ENCODE data around the gene CENPM.
A peak's percentile ranks its signal among the peaks of the same experiment; 100 is the strongest.

Gene CENPM

DNA sequence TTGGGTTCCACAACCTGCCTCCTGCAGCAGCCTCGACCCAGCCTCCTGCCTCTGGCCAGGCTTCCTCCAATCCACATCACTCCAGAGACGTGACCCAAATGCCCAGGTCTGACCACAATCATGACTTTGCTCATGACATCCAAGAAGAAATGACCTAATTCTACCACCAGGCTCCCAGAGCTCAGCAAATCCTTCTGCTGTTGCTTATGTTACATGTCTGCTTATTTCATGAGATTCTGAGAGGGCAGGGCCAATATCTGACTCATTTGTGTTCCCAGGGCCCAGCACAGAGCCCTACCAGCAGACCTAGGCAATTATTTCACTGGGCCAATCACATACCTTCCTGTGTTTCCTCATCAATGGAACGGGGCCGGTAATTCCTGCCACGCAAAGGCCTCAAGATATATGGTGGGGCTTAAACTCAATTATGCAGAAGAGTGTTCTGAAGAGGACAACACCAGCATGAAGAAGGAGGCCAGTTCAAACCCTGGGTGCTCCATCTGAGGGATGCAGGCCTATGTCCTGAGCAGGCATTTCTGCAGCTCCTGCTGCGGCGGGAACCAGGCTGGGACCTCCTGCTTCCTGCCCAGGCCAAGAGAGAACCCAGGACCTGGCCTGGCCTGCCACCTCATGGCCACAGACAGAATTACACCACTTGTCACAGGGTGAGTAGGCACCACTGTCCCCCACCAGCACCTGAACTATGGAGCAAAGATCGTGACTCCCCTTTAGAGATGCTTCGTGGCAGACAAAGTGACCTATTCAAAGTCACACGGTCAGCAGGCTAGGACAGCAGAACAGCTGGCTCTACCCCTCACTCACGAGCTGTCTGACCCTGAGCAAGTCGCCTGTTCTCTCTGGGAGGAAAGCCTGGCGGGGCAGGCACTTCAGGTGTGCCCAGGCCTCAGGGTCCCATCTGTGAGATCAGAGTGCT, 5.9 kb downstream of the CENPM start:
- TF ChIP-seq, protein P1, sequence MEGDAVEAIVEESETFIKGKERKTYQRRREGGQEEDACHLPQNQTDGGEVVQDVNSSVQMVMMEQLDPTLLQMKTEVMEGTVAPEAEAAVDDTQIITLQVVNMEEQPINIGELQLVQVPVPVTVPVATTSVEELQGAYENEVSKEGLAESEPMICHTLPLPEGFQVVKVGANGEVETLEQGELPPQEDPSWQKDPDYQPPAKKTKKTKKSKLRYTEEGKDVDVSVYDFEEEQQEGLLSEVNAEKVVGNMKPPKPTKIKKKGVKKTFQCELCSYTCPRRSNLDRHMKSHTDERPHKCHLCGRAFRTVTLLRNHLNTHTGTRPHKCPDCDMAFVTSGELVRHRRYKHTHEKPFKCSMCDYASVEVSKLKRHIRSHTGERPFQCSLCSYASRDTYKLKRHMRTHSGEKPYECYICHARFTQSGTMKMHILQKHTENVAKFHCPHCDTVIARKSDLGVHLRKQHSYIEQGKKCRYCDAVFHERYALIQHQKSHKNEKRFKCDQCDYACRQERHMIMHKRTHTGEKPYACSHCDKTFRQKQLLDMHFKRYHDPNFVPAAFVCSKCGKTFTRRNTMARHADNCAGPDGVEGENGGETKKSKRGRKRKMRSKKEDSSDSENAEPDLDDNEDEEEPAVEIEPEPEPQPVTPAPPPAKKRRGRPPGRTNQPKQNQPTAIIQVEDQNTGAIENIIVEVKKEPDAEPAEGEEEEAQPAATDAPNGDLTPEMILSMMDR (IDR thresholded peaks at IDR 0.05; ENCODE audit: low read depth, low read length, missing control alignments) = peak; percentile 85
- in situ Hi-C loops (cut with HindIII; ENCODE audit: low sequenced_read_pairs) = no loop called here

DNA sequence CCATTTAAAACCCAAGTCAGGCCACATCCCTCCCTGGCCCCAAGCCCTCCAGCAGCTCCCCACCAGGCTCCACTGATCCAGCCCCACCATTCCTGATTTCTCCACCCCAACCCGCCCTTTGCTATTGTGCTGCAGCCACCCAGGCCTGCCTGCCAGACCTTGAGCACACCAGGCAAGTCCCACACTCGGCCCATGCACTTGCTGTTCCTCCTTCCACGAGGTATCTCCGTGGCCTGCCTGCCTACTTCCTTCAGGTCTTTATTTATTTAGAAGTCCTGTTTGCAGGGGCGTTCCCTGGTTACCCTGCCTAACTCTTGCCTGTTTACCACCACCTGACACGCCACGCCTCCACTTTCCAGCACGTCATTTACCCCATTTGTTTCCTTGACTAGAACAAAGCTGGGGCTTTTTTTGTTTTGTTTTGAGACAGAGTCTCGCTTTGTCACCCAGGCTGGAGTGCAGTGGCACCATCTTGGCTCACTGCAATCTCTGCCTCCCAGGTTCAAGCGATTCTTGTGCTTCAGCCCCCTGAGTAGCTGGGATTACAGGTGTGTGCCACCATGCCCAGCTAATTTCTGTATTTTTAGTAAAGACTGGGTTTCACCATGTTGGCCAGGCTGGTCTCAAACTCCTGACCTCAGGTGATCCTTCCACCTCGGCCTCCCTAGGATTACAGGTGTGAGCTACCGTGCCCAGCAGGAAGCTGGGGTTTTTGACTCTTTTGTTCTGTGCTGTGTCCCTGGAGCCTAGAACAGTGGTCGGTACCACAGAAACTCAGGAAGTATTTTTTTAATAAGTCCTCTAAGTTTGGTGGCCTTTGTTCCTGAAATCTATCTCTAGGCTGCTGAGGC, 6.7 kb downstream of the CENPM start:
- no peak for DNase-seq (ENCODE audit: low read depth)
- TF ChIP-seq, protein P1 (IDR thresholded peaks at IDR 0.05; ENCODE audit: low read depth, low read length, missing control alignments) = no peak
- no peak overlapping the region for H3K4me3 ChIP-seq (ENCODE audit: low read depth, low read length)
- in situ Hi-C loops (cut with HindIII; ENCODE audit: low sequenced_read_pairs) = loop anchor here (10.0 kb wide), 1 partner anchor 105 kb away; the partner anchor contains the start of gene SREBF2

More for the DNA sequence above, 5.9 kb downstream of the CENPM start:
- H3K4me3 ChIP-seq (ENCODE audit: low read depth, low read length) = no peak overlapping the region
- peak; percentile 64 for DNase-seq (ENCODE audit: low read depth)

DNA sequence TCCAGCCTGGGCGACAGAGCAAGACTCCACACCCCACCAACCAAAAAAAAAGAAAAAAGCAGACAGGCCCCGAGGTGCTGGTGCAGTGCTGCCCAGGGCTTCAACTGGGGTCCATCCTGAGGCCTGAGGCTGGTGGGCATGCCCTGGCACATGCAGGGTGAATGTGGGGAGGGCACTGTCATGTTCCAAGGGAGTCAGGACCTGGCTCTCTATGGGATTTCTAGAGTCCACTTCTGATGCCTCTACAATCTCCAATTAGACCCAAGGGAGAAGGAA, 10.1 kb downstream of the CENPM start:
- H3K4me3 ChIP-seq (ENCODE audit: low read depth, low read length) = no peak overlapping the region
- in situ Hi-C loops (cut with HindIII; ENCODE audit: low sequenced_read_pairs) = loop anchor here (10.0 kb wide), 1 partner anchor 102 kb away; the partner anchor contains the start of gene SREBF2
- TF ChIP-seq, protein P1 (IDR thresholded peaks at IDR 0.05; ENCODE audit: low read depth, low read length, missing control alignments) = no peak
- DNase-seq (ENCODE audit: low read depth) = no peak

DNA sequence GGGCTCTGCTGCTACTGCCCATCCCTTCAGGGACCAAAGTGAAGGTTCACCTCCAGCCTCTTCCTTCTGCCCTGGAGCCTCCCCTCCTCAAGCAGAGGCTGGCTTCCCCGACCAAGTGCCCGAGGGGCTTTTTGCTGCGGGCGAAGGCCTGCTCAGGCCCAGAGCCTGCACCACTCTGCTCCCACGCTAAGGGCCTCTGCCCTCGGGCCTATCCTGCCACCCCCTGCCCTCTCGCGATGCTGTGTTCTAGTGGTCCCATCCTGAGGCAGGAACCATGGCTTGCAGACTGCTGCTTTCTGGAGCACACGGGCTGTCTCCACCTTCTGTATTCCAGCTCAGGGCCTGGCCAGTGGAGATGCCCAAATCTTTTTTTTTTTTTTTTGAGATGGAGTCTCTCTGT, 11.4 kb downstream of the CENPM start:
- no peak overlapping the region for H3K4me3 ChIP-seq (ENCODE audit: low read depth, low read length)
- DNase-seq (ENCODE audit: low read depth) = no peak
- in situ Hi-C loops (cut with HindIII; ENCODE audit: low sequenced_read_pairs) = loop anchor here (10.0 kb wide), 1 partner anchor 101 kb away; the partner anchor contains the start of gene SREBF2
- TF ChIP-seq, protein P1 (IDR thresholded peaks at IDR 0.05; ENCODE audit: low read depth, low read length, missing control alignments) = no peak

DNA sequence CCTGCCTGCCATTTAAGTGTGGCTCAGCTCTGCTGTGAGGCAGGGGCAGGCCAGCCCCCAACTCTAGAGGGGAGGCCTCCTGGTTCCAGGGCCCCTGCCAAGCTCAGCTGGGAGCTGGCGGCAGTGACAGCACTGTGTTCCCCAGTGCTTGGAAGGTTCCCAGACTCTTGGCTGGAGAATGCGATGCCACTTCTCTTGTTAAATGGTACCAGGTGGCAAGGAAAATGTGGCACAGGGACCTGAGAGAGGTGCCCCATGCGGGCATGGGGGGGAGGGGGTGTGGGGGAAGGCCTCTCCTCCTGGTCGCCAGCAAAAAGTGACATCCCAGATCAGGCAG, 12.0 kb downstream of the CENPM start:
- no peak overlapping the region for H3K4me3 ChIP-seq (ENCODE audit: low read depth, low read length)
- DNase-seq (ENCODE audit: low read depth) = no peak
- in situ Hi-C loops (cut with HindIII; ENCODE audit: low sequenced_read_pairs) = loop anchor here (10.0 kb wide), 1 partner anchor 100 kb away; the partner anchor contains the start of gene SREBF2
- TF ChIP-seq, protein P1 (IDR thresholded peaks at IDR 0.05; ENCODE audit: low read depth, low read length, missing control alignments) = no peak

DNA sequence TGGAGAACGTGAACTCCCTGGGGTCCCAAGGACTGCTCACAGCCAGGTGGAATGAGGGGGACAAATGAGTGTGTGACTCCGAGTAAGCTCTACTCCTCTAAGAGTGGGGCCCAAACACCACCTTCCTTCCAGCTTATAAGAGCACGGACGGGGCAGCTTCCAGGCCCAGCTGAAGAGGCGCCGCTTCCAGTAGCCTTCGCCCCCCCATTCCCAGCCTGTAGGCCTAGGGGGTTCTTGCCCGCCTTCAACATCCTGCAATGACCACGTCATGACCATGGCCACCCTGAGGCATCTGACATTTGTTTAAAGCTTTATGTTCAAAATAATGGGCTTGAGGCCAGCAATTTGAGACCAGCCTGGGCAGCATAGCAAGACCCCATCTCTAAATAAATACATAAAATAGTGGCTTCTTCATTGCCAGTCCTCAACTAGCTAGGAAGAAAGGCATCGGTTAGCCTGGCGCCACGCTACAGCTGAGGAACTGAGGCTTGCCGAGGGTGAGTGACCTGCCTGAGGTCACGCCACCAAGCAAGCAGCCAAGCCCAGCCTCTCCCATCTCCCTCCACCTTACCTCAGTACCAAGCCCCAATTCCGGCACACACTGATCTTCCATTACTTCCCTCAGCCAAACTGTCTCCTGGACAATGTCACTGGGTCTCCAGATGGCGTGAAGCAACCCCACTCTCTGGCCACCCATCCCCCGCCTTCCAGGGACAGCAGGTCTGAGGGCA, 12.5 kb downstream of the CENPM start:
- H3K4me3 ChIP-seq (ENCODE audit: low read depth, low read length) = no peak overlapping the region
- TF ChIP-seq, protein P1 (IDR thresholded peaks at IDR 0.05; ENCODE audit: low read depth, low read length, missing control alignments) = no peak
- no peak for DNase-seq (ENCODE audit: low read depth)
- in situ Hi-C loops (cut with HindIII; ENCODE audit: low sequenced_read_pairs) = loop anchor here (10.0 kb wide), 1 partner anchor 100 kb away; the partner anchor contains the start of gene SREBF2
